Smooth muscle cell (in vitro differentiated cells): ENCODE results near the gene LARP1. TPM values are rescaled to one million over a fixed set of nuclear protein-coding genes. Genes with fewer than 3 reads are reported as not detected.

Source experiments
- DNase-seq: peaks from one replicate; lab custom pipeline; 2025; ENCODE audit not compliant: unreplicated experiment; lab: John Stamatoyannopoulos, UW
- H2AFZ ChIP-seq: fragments of 200-600 bp; sonication (generic); 2 replicates; pipeline ENCODE4 v1.6.0; 2016; ENCODE audit warnings: antibody characterized with exemption, low read depth, mild to moderate bottlenecking
- H3F3A ChIP-seq: fragments of 200-600 bp; sonication (generic); 2 replicates; pipeline ENCODE4 v1.6.0; 2017; ENCODE audit warnings: antibody characterized with exemption, low read depth
- H3K27ac ChIP-seq: fragments of 200-600 bp; sonication (generic); 2 replicates; pipeline ENCODE4 v1.5.1; 2016; ENCODE audit warnings: low read depth, mild to moderate bottlenecking
- H3K27me3 ChIP-seq: fragments of 200-600 bp; sonication (generic); 2 replicates; pipeline ENCODE4 v1.6.1; 2016; ENCODE audit warnings: low read depth, mild to moderate bottlenecking
- H3K36me3 ChIP-seq: fragments of 200-600 bp; sonication (generic); 2 replicates; pipeline ENCODE4 v1.5.1; 2016; ENCODE audit warnings: low read depth
- H3K4me1 ChIP-seq: fragments of 200-600 bp; sonication (generic); 2 replicates; pipeline ENCODE4 v1.5.1; 2016; ENCODE audit warnings: low read depth
- H3K4me2 ChIP-seq: fragments of 200-600 bp; sonication (generic); 2 replicates; pipeline ENCODE4 v1.6.0; 2016; ENCODE audit warnings: mild to moderate bottlenecking
- H3K4me3 ChIP-seq: fragments of 200-600 bp; sonication (generic); 2 replicates; pipeline ENCODE4 v1.5.1; 2016; ENCODE audit warnings: mild to moderate bottlenecking
- H3K79me2 ChIP-seq: fragments of 200-600 bp; sonication (generic); 2 replicates; pipeline ENCODE4 v1.6.0; 2016; ENCODE audit warnings: low read depth, mild to moderate bottlenecking
- H3K9ac ChIP-seq: fragments of 200-600 bp; sonication (generic); 2 replicates; pipeline ENCODE4 v1.6.0; 2016; ENCODE audit warnings: low read depth
- H3K9me3 ChIP-seq: fragments of 200-600 bp; sonication (generic); replicated peaks from 2 replicates; pipeline ENCODE4 v1.5.1; 2016; ENCODE audit warnings: low read depth
- H4K20me1 ChIP-seq: fragments of 200-600 bp; sonication (generic); 2 replicates; pipeline ENCODE4 v1.6.0; 2016; ENCODE audit warnings: low read depth
- CTCF ChIP-seq: fragments of 200-600 bp; sonication (generic); IDR thresholded peaks from 2 replicates; pipeline ENCODE4 v1.5.1; 2017; ENCODE audit warnings: borderline replicate concordance, mild to moderate bottlenecking, antibody characterized with exemption; ENCODE audit not compliant: insufficient read depth, poor library complexity, severe bottlenecking
- WGBS: methylation state at CpG from one replicate; pipeline ENCODE4 v1.1.7; 2016; ENCODE audit warnings: low lambda C conversion rate; 5-methylcytosine and 5-hydroxymethylcytosine counted together
- polyA plus RNA-seq: library from polyadenylated mRNA; unstranded; fragments of >200 nt; fragmentation: Nextera tagmentation; extraction: Ambion mirVana; gene quantifications from 2 replicates; pipeline ENCODE4 v1.2.1, GENCODE V29; 2016
- total RNA-seq: library from RNA; depleted of rRNA; stranded (reverse); fragments of >200 nt; gene quantifications from 2 replicates; pipeline ENCODE4 v1.2.3, GENCODE V29; 2014

Gene LARP1
- total RNA-seq (44.1 and 44.9 TPM in 2 replicates), polyA plus RNA-seq (31.3 and 47.4 TPM in 2 replicates)

GRCh38 chr5:154755361-154756008 is at the start of gene LARP1:
Gene LARP1 (plus strand): TSS chr5:154755377. CDS start chr5:154755758, 381 bp downstream.
- no peaks in the 10 kb centered on the region for H3K9me3 ChIP-seq
- 2% methylated on average over 29 of the region's 75 CpGs for WGBS
- peak; percentile 41 for DNase-seq
- H3K4me2 ChIP-seq: peak within 1 kb of the TSS; percentile 96
- peaks cover 50% of the 10 kb centered on the region for H3K79me2 ChIP-seq
- peaks cover 34% of the 10 kb centered on the region for H4K20me1 ChIP-seq
- H3K4me1 ChIP-seq: peaks cover 28% of the 10 kb centered on the region
- H3K4me3 ChIP-seq: peak within 1 kb of the TSS; percentile 94
- H3K27ac ChIP-seq: peak within 1 kb of the TSS; percentile 88
- TF ChIP-seq CTCF: no peak
- H2AFZ ChIP-seq: peak within 1 kb of the TSS; percentile 86
- H3K36me3 ChIP-seq: no peaks in the 10 kb centered on the region
- peak within 1 kb of the TSS; percentile 84 for H3K9ac ChIP-seq
- H3F3A ChIP-seq: peaks cover 11% of the 10 kb centered on the region
- H3K27me3 ChIP-seq: no peaks in the 10 kb centered on the region

DNA sequence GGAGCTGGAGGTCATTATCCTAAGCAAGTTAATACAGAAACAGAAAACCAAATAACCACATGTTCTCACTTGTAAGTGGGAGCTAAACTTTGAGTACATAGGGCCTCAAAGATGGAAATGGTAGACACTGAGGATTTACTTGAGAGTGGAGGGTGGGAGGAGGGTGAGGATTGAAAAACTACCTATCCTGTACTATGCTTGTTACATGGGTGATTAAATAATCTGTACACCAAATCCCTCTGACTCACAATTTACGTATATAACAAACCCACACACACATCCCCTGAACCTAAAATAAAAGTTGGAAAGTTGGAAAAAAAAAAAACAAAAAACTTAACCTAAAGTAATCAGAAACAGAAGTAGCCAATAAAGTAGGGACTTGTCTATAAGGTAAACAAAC is 48.8 kb upstream of the LARP1 start:
- H3K36me3 ChIP-seq: no peaks in the 10 kb centered on the region
- no peak for DNase-seq
- no peaks in the 10 kb centered on the region for H4K20me1 ChIP-seq
- no peak overlapping the region for H2AFZ ChIP-seq
- no peaks in the 10 kb centered on the region for H3K27me3 ChIP-seq
- H3K79me2 ChIP-seq: no peaks in the 10 kb centered on the region
- H3K9ac ChIP-seq: no peak overlapping the region
- no peaks in the 10 kb centered on the region for H3K9me3 ChIP-seq
- no peaks in the 10 kb centered on the region for H3F3A ChIP-seq
- H3K4me1 ChIP-seq: peaks cover 7% of the 10 kb centered on the region
- no peak overlapping the region for H3K4me2 ChIP-seq
- H3K4me3 ChIP-seq: no peak overlapping the region
- 21% methylated on average over 1 of the region's 1 CpG for WGBS
- TF ChIP-seq CTCF: no peak
- no peak overlapping the region for H3K27ac ChIP-seq

- H3K79me2 ChIP-seq: no peaks in the 10 kb centered on the region
- H3K4me2 ChIP-seq: peak overlapping the region; percentile 12
- H3K9me3 ChIP-seq: no peaks in the 10 kb centered on the region
- DNase-seq: no peak
- no peaks in the 10 kb centered on the region for H4K20me1 ChIP-seq
- no peaks in the 10 kb centered on the region for H3F3A ChIP-seq
- peak overlapping the region; percentile 44 for H3K27ac ChIP-seq
- H3K4me3 ChIP-seq: no peak overlapping the region
- WGBS: 43% methylated on average over 5 of the region's 5 CpGs
- H2AFZ ChIP-seq: no peak overlapping the region
- H3K9ac ChIP-seq: no peak overlapping the region
- no peaks in the 10 kb centered on the region for H3K36me3 ChIP-seq
- H3K27me3 ChIP-seq: no peaks in the 10 kb centered on the region
- peaks cover 7% of the 10 kb centered on the region for H3K4me1 ChIP-seq
- no peak for TF ChIP-seq CTCF
These were observed 47.5 kb upstream of the LARP1 start for GRCh38 chr5:154707641-154708040.

DNA sequence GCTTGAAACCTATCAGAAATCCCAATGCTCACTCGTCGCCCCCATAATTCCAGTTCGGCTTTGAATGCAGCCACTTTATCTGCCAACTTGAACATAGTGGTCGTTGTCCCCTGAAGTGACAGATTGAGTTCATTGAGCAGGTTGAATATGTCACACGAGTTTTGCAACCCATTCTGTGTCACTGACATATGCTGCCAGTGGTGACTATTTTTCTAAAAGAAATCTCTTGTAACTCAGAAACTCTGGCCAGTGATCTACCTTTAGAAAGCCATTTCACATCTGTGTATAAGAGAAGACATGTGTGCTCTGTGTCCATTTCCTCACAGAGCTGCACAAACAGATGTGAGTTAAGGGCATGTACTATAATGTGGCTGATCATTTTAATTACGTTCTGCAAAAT is 47.0 kb upstream of the LARP1 start:
- no peak overlapping the region for H2AFZ ChIP-seq
- H3K9ac ChIP-seq: no peak overlapping the region
- no peaks in the 10 kb centered on the region for H3K36me3 ChIP-seq
- H3K4me3 ChIP-seq: no peak overlapping the region
- no peak for TF ChIP-seq CTCF
- no peaks in the 10 kb centered on the region for H3K79me2 ChIP-seq
- H3K4me2 ChIP-seq: peak overlapping the region; percentile 12
- no peaks in the 10 kb centered on the region for H3F3A ChIP-seq
- H3K9me3 ChIP-seq: no peaks in the 10 kb centered on the region
- 89% methylated on average over 6 of the region's 6 CpGs for WGBS
- no peaks in the 10 kb centered on the region for H3K27me3 ChIP-seq
- peaks cover 7% of the 10 kb centered on the region for H3K4me1 ChIP-seq
- H3K27ac ChIP-seq: no peak overlapping the region
- no peaks in the 10 kb centered on the region for H4K20me1 ChIP-seq
- no peak for DNase-seq
